ENCODE measurements around the gene TIAM2. TPM values are rescaled to one million over a fixed set of nuclear protein-coding genes. Genes with fewer than 3 reads are reported as not detected.

TIAM2 gene
- total RNA-seq, 3 donors from 2014 or later (not counting 1 experiment from before 2014, with no cell fraction given) = 6.5 to 11.1 (median 8.7) TPM

GRCh38 chr6:155055729-155056128, 60.6 kb downstream of the TIAM2 start:
- H3K4me3 ChIP-seq (ENCODE audit: low read length) = no peak overlapping the region
- H3K36me3 Mint-ChIP-seq = no peaks in the 10 kb centered on the region
- H3K9me3 ChIP-seq (ENCODE audit: control insufficient read depth, insufficient read depth, low read length) = no peaks in the 10 kb centered on the region
- no peaks in the 10 kb centered on the region for H3K36me3 ChIP-seq (ENCODE audit: control insufficient read depth, insufficient read depth, low read length)
- H3K4me3 Mint-ChIP-seq = no peak overlapping the region
- intact Hi-C loops (cut with micrococcal nuclease) = no loop called here
- DNase-seq = no peak
- ATAC-seq = no peak
- peaks cover 8 to 14% of the 10 kb centered on the region in 2 donors for H3K27me3 Mint-ChIP-seq (ENCODE audit: low read depth in 2 of 2)
- WGBS (ENCODE audit: insufficient coverage) = 87% methylated on average over 2 of the region's 2 CpGs
- no peaks in the 10 kb centered on the region for H3K9me3 Mint-ChIP-seq
- H3K27ac ChIP-seq (ENCODE audit: low read length) = no peak overlapping the region
- no peak overlapping the region for H3K27ac Mint-ChIP-seq
- TF ChIP-seq, protein P1, sequence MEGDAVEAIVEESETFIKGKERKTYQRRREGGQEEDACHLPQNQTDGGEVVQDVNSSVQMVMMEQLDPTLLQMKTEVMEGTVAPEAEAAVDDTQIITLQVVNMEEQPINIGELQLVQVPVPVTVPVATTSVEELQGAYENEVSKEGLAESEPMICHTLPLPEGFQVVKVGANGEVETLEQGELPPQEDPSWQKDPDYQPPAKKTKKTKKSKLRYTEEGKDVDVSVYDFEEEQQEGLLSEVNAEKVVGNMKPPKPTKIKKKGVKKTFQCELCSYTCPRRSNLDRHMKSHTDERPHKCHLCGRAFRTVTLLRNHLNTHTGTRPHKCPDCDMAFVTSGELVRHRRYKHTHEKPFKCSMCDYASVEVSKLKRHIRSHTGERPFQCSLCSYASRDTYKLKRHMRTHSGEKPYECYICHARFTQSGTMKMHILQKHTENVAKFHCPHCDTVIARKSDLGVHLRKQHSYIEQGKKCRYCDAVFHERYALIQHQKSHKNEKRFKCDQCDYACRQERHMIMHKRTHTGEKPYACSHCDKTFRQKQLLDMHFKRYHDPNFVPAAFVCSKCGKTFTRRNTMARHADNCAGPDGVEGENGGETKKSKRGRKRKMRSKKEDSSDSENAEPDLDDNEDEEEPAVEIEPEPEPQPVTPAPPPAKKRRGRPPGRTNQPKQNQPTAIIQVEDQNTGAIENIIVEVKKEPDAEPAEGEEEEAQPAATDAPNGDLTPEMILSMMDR (IDR thresholded peaks at IDR 0.05) = no peak
- peaks cover 5 to 12% of the 10 kb centered on the region in 2 donors for H3K4me1 Mint-ChIP-seq
- no peaks in the 10 kb centered on the region for H3K27me3 ChIP-seq (ENCODE audit: control insufficient read depth, insufficient read depth, low read length)
- peaks cover 11% of the 10 kb centered on the region for H3K4me1 ChIP-seq (ENCODE audit: control insufficient read depth, insufficient read depth, low read length)

GRCh38 chr6:155056756-155057155, 61.6 kb downstream of the TIAM2 start:
- DNase-seq (no peak), ATAC-seq (no peak)
- intact Hi-C loops (cut with micrococcal nuclease) = no loop called here
- Mint-ChIP-seq H3K27me3 (ENCODE audit: low read depth in 2 of 2) (peaks cover 8 to 14% of the 10 kb centered on the region in 2 donors), H3K4me1 (peaks cover 0 to 4% of the 10 kb centered on the region in 2 donors), H3K4me3 (no peak overlapping the region), H3K9me3 (no peaks in the 10 kb centered on the region), H3K27ac (no peak overlapping the region), H3K36me3 (no peaks in the 10 kb centered on the region)
- H3K4me1 ChIP-seq (ENCODE audit: control insufficient read depth, insufficient read depth, low read length) = peaks cover under 1% of the 10 kb centered on the region
- H3K9me3 ChIP-seq (ENCODE audit: control insufficient read depth, insufficient read depth, low read length) = no peaks in the 10 kb centered on the region
- TF ChIP-seq, protein P1 (IDR thresholded peaks at IDR 0.05) = no peak
- H3K27me3 ChIP-seq (ENCODE audit: control insufficient read depth, insufficient read depth, low read length) = no peaks in the 10 kb centered on the region
- H3K36me3 ChIP-seq (ENCODE audit: control insufficient read depth, insufficient read depth, low read length) = no peaks in the 10 kb centered on the region
- no peak overlapping the region for H3K27ac ChIP-seq (ENCODE audit: low read length)
- no peak overlapping the region for H3K4me3 ChIP-seq (ENCODE audit: low read length)
- 85% methylated on average over 3 of the region's 3 CpGs for WGBS (ENCODE audit: insufficient coverage)

GRCh38 chr6:155061381-155061780, 66.3 kb downstream of the TIAM2 start:
- Mint-ChIP-seq H3K9me3 (no peaks in the 10 kb centered on the region), H3K4me1 (no peaks in the 10 kb centered on the region), H3K36me3 (no peaks in the 10 kb centered on the region), H3K27ac (no peak overlapping the region), H3K27me3 (ENCODE audit: low read depth in 2 of 2) (peaks cover 5 to 14% of the 10 kb centered on the region in 2 donors), H3K4me3 (no peak overlapping the region)
- intact Hi-C loops (cut with micrococcal nuclease) = no loop called here
- H3K27me3 ChIP-seq (ENCODE audit: control insufficient read depth, insufficient read depth, low read length) = no peaks in the 10 kb centered on the region
- ATAC-seq (no peak), DNase-seq (no peak)
- no peaks in the 10 kb centered on the region for H3K4me1 ChIP-seq (ENCODE audit: control insufficient read depth, insufficient read depth, low read length)
- H3K9me3 ChIP-seq (ENCODE audit: control insufficient read depth, insufficient read depth, low read length) = no peaks in the 10 kb centered on the region
- WGBS (ENCODE audit: insufficient coverage) = 86% methylated on average over 7 of the region's 8 CpGs
- TF ChIP-seq, protein P1 (IDR thresholded peaks at IDR 0.05) = no peak
- H3K36me3 ChIP-seq (ENCODE audit: control insufficient read depth, insufficient read depth, low read length) = no peaks in the 10 kb centered on the region
- H3K27ac ChIP-seq (ENCODE audit: low read length) = no peak overlapping the region
- H3K4me3 ChIP-seq (ENCODE audit: low read length) = no peak overlapping the region

GRCh38 chr6:155062866-155063341, 67.8 kb downstream of the TIAM2 start:
- TF ChIP-seq, protein P1 (IDR thresholded peaks at IDR 0.05) = no peak
- Mint-ChIP-seq H3K4me3 (no peak overlapping the region), H3K36me3 (no peaks in the 10 kb centered on the region), H3K9me3 (no peaks in the 10 kb centered on the region), H3K27ac (no peak overlapping the region), H3K27me3 (ENCODE audit: low read depth in 2 of 2) (peaks cover 10 to 22% of the 10 kb centered on the region in 2 donors), H3K4me1 (no peaks in the 10 kb centered on the region)
- Histone ChIP-seq H3K9me3 (ENCODE audit: control insufficient read depth, insufficient read depth, low read length) (no peaks in the 10 kb centered on the region), H3K27ac (ENCODE audit: low read length) (no peak overlapping the region), H3K4me1 (ENCODE audit: control insufficient read depth, insufficient read depth, low read length) (no peaks in the 10 kb centered on the region), H3K4me3 (ENCODE audit: low read length) (no peak overlapping the region), H3K36me3 (ENCODE audit: control insufficient read depth, insufficient read depth, low read length) (no peaks in the 10 kb centered on the region), H3K27me3 (ENCODE audit: control insufficient read depth, insufficient read depth, low read length) (no peaks in the 10 kb centered on the region)
- WGBS (ENCODE audit: insufficient coverage) = no CpG with 5 or more reads among the region's 1 CpG
- intact Hi-C loops (cut with micrococcal nuclease) = no loop called here
- ATAC-seq = no peak
- DNase-seq = no peak
